ENCODE data around the gene EBLN1. TPM values are rescaled to one million over a fixed set of nuclear protein-coding genes. Genes with fewer than 3 reads are reported as not detected.

EBLN1 gene
- not detected for polyA plus RNA-seq (2012; ENCODE audit: insufficient read length, low read depth)

DNA sequence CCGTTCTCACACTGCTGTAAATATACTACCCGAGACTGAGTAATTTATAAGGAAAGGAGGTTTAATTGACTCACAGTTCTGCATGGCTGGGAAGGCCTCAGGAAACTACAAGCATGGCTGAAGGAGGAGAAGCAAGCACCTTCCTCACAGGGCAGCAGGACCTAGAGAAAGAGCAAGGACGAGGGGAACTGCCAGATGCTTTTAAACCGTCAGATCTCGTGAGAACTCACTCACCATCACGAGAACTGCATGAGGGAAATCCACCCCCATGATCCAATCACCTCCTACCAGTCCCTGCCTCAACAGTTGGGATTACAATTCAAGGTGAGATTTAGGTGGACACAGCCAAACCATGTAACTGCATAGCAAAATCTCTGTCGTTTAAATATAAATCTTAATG lies at the start of gene EBLN1:
TSS of gene EBLN1 (minus strand) at position 174 of the 400 bp plus-strand sequence. CDS start 8,032 bp downstream, outside the sequence.
- TF ChIP-seq FOXP2 (optimal IDR thresholded peaks at IDR 0.05; ENCODE audit: borderline replicate concordance, extremely low read depth, extremely low read length, insufficient read depth) (no peak), SIN3A (IDR thresholded peaks at IDR 0.05; ENCODE audit: borderline replicate concordance, insufficient read depth, low read length) (no peak), POLR2AphosphoS5 (IDR thresholded peaks at IDR 0.05; ENCODE audit: low read depth, low read length) (no peak), TAF1 (IDR thresholded peaks at IDR 0.05; ENCODE audit: borderline replicate concordance, insufficient read depth, low read length) (no peak)
- TF ChIP-seq, protein P1, sequence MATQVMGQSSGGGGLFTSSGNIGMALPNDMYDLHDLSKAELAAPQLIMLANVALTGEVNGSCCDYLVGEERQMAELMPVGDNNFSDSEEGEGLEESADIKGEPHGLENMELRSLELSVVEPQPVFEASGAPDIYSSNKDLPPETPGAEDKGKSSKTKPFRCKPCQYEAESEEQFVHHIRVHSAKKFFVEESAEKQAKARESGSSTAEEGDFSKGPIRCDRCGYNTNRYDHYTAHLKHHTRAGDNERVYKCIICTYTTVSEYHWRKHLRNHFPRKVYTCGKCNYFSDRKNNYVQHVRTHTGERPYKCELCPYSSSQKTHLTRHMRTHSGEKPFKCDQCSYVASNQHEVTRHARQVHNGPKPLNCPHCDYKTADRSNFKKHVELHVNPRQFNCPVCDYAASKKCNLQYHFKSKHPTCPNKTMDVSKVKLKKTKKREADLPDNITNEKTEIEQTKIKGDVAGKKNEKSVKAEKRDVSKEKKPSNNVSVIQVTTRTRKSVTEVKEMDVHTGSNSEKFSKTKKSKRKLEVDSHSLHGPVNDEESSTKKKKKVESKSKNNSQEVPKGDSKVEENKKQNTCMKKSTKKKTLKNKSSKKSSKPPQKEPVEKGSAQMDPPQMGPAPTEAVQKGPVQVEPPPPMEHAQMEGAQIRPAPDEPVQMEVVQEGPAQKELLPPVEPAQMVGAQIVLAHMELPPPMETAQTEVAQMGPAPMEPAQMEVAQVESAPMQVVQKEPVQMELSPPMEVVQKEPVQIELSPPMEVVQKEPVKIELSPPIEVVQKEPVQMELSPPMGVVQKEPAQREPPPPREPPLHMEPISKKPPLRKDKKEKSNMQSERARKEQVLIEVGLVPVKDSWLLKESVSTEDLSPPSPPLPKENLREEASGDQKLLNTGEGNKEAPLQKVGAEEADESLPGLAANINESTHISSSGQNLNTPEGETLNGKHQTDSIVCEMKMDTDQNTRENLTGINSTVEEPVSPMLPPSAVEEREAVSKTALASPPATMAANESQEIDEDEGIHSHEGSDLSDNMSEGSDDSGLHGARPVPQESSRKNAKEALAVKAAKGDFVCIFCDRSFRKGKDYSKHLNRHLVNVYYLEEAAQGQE (IDR thresholded peaks at IDR 0.05; ENCODE audit: insufficient read depth in 1 of 2, low read depth in 2 of 2, low read length in 2 of 2), result no peak

- TF ChIP-seq, protein P1 (IDR thresholded peaks at IDR 0.05; ENCODE audit: insufficient read depth in 1 of 2, low read depth in 2 of 2, low read length in 2 of 2), result no peak
- TF ChIP-seq SIN3A (IDR thresholded peaks at IDR 0.05; ENCODE audit: borderline replicate concordance, insufficient read depth, low read length) (no peak), POLR2AphosphoS5 (IDR thresholded peaks at IDR 0.05; ENCODE audit: low read depth, low read length) (no peak), TAF1 (IDR thresholded peaks at IDR 0.05; ENCODE audit: borderline replicate concordance, insufficient read depth, low read length) (no peak), FOXP2 (optimal IDR thresholded peaks at IDR 0.05; ENCODE audit: borderline replicate concordance, extremely low read depth, extremely low read length, insufficient read depth) (no peak)
Measured at GRCh38 chr10:22265839-22266537, 48.2 kb upstream of the EBLN1 start.

- TF ChIP-seq POLR2AphosphoS5 (IDR thresholded peaks at IDR 0.05; ENCODE audit: low read depth, low read length) (no peak), FOXP2 (optimal IDR thresholded peaks at IDR 0.05; ENCODE audit: borderline replicate concordance, extremely low read depth, extremely low read length, insufficient read depth) (no peak), TAF1 (IDR thresholded peaks at IDR 0.05; ENCODE audit: borderline replicate concordance, insufficient read depth, low read length) (no peak), SIN3A (IDR thresholded peaks at IDR 0.05; ENCODE audit: borderline replicate concordance, insufficient read depth, low read length) (no peak)
- TF ChIP-seq, protein P1 (IDR thresholded peaks at IDR 0.05; ENCODE audit: insufficient read depth in 1 of 2, low read depth in 2 of 2, low read length in 2 of 2), result no peak
Measured at GRCh38 chr10:22263106-22263505, 45.3 kb upstream of the EBLN1 start.

- TF ChIP-seq POLR2AphosphoS5 (IDR thresholded peaks at IDR 0.05; ENCODE audit: low read depth, low read length) (no peak), SIN3A (IDR thresholded peaks at IDR 0.05; ENCODE audit: borderline replicate concordance, insufficient read depth, low read length) (no peak), TAF1 (IDR thresholded peaks at IDR 0.05; ENCODE audit: borderline replicate concordance, insufficient read depth, low read length) (no peak), FOXP2 (optimal IDR thresholded peaks at IDR 0.05; ENCODE audit: borderline replicate concordance, extremely low read depth, extremely low read length, insufficient read depth) (no peak)
- TF ChIP-seq, protein P1 (IDR thresholded peaks at IDR 0.05; ENCODE audit: insufficient read depth in 1 of 2, low read depth in 2 of 2, low read length in 2 of 2), result no peak
Measured at GRCh38 chr10:22259280-22259679, 41.5 kb upstream of the EBLN1 start.

All from PFSK-1 (cell line).